Measurements from ENCODE around the gene TNFRSF1A. TPM values are rescaled to one million over a fixed set of nuclear protein-coding genes. Genes with fewer than 3 reads are reported as not detected.
A peak's percentile ranks its signal among the peaks of the same experiment; 100 is the strongest.

The TNFRSF1A gene
- total RNA-seq, 4 donors from 2014 or later = 229 to 317 (median 258) TPM

DNA sequence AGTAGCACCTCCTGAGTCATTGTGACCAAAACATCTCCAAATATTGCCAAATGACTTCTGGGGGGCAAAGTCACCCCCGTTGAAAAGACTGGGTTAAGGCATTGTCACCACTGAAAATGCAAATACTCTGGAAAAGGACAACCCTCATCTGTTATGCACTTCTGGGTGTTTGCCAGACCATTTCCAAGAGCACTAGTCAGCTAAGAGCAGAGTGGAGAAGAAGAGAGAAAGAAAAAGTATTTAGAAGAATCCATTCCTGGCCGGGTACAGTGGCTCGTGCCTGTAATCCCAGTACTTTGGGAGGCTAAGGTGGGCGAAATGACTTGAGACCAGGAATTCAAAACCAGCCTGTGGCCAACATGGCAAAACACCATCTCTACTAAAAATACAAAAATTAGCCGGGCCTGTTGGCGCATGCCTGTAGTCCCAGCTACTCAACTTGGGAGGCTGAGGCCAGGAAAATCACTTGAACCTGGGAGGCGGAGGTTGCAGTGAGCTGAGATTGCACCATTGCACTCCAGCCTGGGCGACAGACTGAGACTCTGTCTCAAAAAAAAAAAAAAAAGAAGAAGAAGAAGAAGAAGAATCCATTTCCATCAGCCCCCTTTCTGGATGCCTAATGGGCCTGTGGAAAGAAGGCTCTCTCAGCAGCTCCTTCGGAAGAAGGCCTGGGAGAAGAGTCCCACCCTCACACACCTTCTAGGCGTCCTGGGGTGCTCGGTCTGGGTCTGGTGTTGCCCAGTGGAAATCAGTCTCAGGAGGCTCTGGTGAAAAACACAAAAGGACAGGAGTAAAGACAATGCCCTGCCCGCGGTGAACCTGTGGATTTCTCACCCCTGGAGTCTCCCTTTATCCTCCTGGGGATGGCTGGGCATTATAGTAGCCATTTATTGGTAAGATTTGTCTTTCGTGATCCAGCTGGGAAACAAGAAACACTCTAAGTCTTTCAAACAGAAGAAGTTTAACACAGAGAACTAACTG lies 38.6 kb upstream of the TNFRSF1A start:
- 67 to 78% methylated on average over 7 to 14 of the region's 14 CpGs for WGBS, 2 donors (ENCODE audit: low coverage in 1 of 2)
- in situ Hi-C loops (cut with MboI; ENCODE audit: low pct_ligation_motif_present in 1 of 4, low pct_unique_long_range_greater_than_20kb in 1 of 4, low sequenced_read_pairs in 3 of 4) (no loop called here), intact Hi-C loops (cut with DNase I; ENCODE audit: low total_unique reads) (loop anchor here (5.0 kb wide), 1 partner anchor 43 kb away; no protein-coding TSS in a partner anchor)
- Histone ChIP-seq H3K4me1 (peaks cover 40 to 73% (median 55%) of the 10 kb centered on the region in 4 donors), H3K27ac (peak overlapping the region in 2 of 4 donors; percentile 87 to 90), H3K27me3 (no peaks in the 10 kb centered on the region), H3K4me3 (no peak overlapping the region), H3K36me3 (no peaks in the 10 kb centered on the region), H3K9me3 (no peaks in the 10 kb centered on the region)
- no peak for DNase-seq
- TF ChIP-seq POLR2A (IDR thresholded peaks at IDR 0.05) = no peak
- TF ChIP-seq EP300 (IDR thresholded peaks at IDR 0.05; ENCODE audit: low read depth) = no peak
- TF ChIP-seq, protein P1, sequence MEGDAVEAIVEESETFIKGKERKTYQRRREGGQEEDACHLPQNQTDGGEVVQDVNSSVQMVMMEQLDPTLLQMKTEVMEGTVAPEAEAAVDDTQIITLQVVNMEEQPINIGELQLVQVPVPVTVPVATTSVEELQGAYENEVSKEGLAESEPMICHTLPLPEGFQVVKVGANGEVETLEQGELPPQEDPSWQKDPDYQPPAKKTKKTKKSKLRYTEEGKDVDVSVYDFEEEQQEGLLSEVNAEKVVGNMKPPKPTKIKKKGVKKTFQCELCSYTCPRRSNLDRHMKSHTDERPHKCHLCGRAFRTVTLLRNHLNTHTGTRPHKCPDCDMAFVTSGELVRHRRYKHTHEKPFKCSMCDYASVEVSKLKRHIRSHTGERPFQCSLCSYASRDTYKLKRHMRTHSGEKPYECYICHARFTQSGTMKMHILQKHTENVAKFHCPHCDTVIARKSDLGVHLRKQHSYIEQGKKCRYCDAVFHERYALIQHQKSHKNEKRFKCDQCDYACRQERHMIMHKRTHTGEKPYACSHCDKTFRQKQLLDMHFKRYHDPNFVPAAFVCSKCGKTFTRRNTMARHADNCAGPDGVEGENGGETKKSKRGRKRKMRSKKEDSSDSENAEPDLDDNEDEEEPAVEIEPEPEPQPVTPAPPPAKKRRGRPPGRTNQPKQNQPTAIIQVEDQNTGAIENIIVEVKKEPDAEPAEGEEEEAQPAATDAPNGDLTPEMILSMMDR (IDR thresholded peaks at IDR 0.05) = no peak
- TF ChIP-seq POLR2AphosphoS5 (IDR thresholded peaks at IDR 0.05) = no peak

DNA sequence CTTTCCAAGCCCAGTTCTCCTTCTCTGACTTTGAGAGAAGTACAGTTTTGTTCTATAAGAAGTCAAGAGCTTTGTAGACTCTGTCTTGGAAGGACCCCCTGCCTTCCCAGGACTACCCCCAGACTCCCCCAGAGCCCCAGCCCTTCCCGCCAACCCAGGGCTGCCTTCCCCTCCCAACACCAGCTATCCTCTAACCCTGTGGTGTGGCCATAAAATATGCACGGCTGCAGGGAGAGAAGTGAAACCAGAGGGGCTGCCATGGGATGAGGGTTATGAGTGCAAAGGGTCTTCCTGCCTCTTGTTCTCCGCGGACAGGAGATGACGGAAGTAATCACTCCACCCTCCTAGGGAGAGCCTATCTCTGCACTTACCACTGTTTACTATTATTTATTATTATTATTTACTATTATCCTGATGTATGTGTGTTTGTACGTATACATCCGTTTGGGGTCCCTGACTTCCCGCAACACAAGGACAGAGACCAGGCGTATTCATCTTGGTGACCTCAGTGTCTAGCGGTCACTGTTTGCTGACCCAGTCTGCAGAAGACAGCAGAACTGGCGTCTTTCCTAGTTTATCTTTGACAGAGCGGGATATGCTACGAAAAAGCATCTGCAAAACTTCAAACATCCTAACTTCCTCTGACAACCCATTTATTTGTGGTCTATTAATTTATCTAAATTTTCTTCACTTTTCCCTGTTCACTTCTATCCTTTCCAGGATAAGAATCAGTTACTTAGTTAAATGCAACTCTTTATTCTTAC lies 37.0 kb upstream of the TNFRSF1A start:
- Histone ChIP-seq H3K4me3 (no peak overlapping the region), H3K36me3 (no peaks in the 10 kb centered on the region), H3K9me3 (no peaks in the 10 kb centered on the region), H3K4me1 (peaks cover 41 to 69% (median 46%) of the 10 kb centered on the region in 4 donors), H3K27ac (peak overlapping the region; percentile 87 to 93 (median 89)), H3K27me3 (no peaks in the 10 kb centered on the region)
- 43 to 74% methylated on average over 4 to 13 of the region's 13 CpGs for WGBS, 2 donors (ENCODE audit: low coverage in 1 of 2)
- no peak for TF ChIP-seq EP300 (IDR thresholded peaks at IDR 0.05; ENCODE audit: low read depth)
- TF ChIP-seq, protein P1 (IDR thresholded peaks at IDR 0.05) = no peak
- TF ChIP-seq POLR2AphosphoS5 (IDR thresholded peaks at IDR 0.05) = no peak
- TF ChIP-seq POLR2A (IDR thresholded peaks at IDR 0.05) = no peak
- in situ Hi-C loops (cut with MboI; ENCODE audit: low pct_ligation_motif_present in 1 of 4, low pct_unique_long_range_greater_than_20kb in 1 of 4, low sequenced_read_pairs in 3 of 4) (no loop called here), intact Hi-C loops (cut with DNase I; ENCODE audit: low total_unique reads) (no loop called here)
- no peak for DNase-seq

DNA sequence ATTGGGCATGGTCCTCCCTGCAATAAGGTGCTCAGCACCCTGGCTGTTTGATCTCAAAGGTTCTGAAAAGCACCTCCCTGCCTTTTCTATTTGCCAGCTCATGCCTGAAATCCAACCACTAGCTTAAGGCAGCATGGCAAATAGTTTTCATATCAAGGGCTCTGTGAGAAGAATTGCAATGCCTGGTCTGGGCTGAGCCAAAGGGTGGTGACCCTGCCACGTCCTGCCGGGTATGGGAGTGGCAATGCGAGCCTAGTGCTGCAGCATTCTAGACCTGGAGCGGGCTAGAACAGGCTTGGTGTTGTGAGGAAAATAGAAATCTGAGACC lies 35.8 kb upstream of the TNFRSF1A start:
- intact Hi-C loops (cut with DNase I; ENCODE audit: low total_unique reads) (no loop called here), in situ Hi-C loops (cut with MboI; ENCODE audit: low pct_ligation_motif_present in 1 of 4, low pct_unique_long_range_greater_than_20kb in 1 of 4, low sequenced_read_pairs in 3 of 4) (no loop called here)
- Histone ChIP-seq H3K9me3 (no peaks in the 10 kb centered on the region), H3K4me3 (no peak overlapping the region), H3K27ac (peak overlapping the region; percentile 87 to 93 (median 89)), H3K4me1 (peaks cover 30 to 64% (median 36%) of the 10 kb centered on the region in 4 donors), H3K27me3 (no peaks in the 10 kb centered on the region), H3K36me3 (no peaks in the 10 kb centered on the region)
- WGBS, 2 donors (ENCODE audit: low coverage in 1 of 2) = 59% methylated on average over 4 of the region's 4 CpGs; no CpG with 5 or more reads in 1 of the 2 donors
- peak; percentile 74 for DNase-seq
- peak in 2 of 3 donors; percentile 50 to 59 for TF ChIP-seq POLR2AphosphoS5 (IDR thresholded peaks at IDR 0.05)
- no peak for TF ChIP-seq EP300 (IDR thresholded peaks at IDR 0.05; ENCODE audit: low read depth)
- peak; percentile 34 for TF ChIP-seq POLR2A (IDR thresholded peaks at IDR 0.05)
- TF ChIP-seq, protein P1 (IDR thresholded peaks at IDR 0.05) = no peak

Data from transverse colon (tissue), 4 donors.